GM18867 (cell line): ENCODE measurements around the gene STXBP5.
A peak's percentile ranks its signal among the peaks of the same experiment; 100 is the strongest.
"Not testable (repeated sequence)": the region's sequence is repeated elsewhere in the genome, so short reads cannot be mapped to it uniquely, and the experiment has no call there.

Source experiments
- ATAC-seq: cut with Tn5 transposase; IDR thresholded peaks from one replicate; pipeline ENCODE4 v1.9.1; 2021; ENCODE audit warnings: mild to moderate bottlenecking, moderate library complexity; ENCODE audit not compliant: unreplicated experiment

STXBP5 gene

DNA sequence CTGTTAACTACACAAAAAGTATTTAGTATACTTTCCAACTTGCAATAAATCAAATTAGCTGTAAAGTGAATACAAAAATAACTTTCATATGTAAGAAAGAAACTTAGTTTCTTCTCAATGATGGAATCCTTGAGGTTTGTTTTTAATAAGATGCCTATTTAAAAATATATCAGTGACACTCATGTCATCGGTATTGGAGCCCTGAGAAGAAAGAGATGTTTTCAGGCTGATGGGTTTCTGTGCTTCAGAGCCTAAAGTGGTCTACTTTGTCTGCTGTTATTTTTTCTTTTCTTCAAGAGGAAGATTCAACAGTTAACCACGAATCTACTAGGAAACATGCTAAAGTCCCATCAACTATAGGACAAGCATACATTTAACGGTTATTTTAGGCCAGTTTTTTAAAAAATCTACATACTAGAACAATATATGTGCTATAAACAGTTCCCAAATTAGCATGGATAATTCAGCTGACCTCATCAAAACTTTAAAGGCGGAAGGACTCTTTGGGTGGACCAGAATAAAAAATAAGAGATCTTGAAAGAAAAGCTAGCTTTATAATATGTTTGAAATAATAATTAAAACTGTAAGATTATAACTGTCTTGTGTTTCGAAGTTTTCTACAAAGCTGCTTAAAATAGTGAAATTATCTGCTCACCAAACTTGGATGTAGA, 157.2 kb downstream of the STXBP5 start:
- ATAC-seq, result no peak

DNA sequence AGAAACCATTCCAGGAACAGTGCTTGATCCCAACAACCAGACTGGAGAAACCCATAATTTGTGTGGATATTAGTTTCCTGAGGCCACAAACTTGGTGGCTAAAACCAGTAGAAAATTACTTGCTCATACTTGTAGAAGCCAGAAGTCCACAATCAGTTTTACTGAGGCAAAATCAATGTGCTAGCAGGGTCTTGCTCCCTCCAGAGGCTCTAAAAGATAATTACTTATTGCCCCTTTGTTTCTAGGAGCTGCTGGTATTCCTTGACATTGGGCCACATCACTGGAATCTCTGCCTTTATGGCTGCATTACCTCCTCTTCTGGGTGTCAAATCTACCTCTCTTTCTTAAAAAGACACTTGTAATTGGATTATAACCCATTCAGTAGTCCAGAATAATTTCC, 162.1 kb downstream of the STXBP5 start:
- no peak for ATAC-seq

DNA sequence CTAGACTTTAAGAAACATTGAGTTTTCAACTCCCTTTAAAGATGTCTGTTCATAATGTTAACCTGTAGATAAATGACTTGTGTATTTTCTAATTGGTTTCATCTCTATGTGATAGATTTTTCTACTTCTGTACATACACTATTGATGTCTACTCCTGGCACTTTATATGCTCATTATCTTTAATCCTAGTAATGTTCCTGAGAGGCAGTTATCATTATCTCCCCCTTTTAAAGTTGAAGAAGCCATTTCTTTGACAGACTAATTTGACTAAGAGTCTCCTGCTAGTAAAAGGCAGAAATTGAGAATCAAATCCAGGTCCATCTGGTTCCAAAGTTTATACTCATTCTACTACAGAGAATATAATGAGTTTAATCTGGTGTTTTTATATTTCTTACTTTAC, 167.1 kb downstream of the STXBP5 start:
- no peak for ATAC-seq

- ATAC-seq, result no peak
Measured at GRCh38 chr6:147372806-147373205, 168.6 kb downstream of the STXBP5 start.

GRCh38 chr6:147378819-147379218, 174.6 kb downstream of the STXBP5 start:
- ATAC-seq, result no peak

DNA sequence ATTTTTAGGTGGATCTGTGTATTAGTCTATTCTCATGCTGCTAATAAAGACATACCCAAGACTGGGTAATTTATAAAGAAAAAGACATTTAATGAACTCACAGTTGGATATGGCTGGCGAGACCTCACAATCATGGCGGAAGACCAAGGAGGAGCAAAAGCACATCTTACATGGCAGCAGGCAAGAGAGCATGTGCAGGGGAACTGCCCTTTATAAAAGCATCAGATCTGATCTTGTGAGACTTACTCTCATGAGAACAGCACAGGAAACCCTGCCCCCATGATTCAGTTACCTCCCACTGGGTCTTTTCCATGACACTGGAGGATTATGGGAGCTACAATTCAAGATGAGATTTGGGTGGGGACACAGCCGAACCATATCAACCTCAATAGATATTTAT, 176.6 kb downstream of the STXBP5 start:
- ATAC-seq, result not testable (repeated sequence)

DNA sequence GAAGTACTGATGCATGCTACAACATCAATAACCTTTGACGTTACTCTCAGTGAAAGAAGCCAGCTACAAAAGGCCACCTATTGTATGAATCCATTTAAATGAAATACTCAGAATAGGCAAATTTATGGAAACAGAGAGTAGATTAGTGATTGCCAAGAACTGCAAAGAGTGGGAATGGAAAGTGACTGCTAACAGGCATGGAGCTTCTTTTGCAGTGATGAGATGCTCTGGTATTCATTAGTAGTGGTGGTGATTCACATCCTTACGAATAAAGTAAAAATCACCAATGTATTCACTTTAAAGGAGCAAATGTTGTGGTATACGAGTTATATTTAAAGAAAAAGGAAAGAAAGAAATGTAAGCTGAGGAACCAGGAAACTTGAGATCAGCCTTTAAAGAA, 177.5 kb downstream of the STXBP5 start:
- ATAC-seq, result no peak

DNA sequence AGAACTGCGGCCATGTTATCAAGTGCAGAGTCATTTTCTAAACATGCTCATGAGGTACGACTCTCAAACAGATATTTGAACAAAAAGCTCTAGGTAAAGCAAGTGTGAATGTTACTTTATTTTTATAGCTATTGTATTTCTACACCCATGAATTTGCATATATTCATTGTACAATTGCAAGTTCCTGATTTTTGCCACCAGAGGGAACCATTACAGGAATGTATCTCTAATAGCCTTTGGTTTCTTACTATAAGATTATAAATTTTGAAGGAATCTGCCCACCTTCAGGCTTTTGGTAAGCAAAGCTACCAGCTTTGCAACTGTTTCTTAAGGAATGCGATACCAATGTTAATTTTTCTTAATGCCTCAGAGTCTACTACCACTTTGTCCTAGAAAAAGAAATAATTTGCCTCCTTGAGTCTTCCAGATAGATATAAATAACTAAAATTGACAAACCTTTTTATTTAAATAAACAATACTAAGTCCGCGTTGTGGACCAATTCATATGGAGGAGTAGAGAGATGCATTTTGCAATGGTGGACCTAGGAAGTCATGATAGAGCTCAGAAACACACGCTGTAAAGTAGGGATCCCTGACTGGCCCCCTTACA, 178.8 kb downstream of the STXBP5 start:
- no peak for ATAC-seq

DNA sequence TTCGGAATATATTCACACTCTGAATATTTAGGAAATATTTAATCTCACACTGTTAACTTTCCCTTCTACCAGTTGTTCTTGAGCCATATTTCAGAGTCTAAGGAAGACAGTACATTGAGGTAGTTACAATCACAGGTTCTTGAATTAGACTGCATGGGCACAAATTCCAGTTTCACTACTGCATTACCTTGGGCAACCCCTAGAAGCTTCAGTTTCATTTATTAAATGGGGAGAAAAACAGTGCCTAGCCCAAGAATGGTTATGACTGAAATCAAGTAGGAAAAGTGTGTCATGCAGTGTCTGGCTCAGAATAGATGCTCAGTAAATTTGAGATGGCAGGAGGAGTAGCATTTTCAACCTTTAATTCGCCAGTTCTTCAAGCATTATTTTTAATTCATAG, 179.8 kb downstream of the STXBP5 start:
- ATAC-seq, result peak; percentile 63

DNA sequence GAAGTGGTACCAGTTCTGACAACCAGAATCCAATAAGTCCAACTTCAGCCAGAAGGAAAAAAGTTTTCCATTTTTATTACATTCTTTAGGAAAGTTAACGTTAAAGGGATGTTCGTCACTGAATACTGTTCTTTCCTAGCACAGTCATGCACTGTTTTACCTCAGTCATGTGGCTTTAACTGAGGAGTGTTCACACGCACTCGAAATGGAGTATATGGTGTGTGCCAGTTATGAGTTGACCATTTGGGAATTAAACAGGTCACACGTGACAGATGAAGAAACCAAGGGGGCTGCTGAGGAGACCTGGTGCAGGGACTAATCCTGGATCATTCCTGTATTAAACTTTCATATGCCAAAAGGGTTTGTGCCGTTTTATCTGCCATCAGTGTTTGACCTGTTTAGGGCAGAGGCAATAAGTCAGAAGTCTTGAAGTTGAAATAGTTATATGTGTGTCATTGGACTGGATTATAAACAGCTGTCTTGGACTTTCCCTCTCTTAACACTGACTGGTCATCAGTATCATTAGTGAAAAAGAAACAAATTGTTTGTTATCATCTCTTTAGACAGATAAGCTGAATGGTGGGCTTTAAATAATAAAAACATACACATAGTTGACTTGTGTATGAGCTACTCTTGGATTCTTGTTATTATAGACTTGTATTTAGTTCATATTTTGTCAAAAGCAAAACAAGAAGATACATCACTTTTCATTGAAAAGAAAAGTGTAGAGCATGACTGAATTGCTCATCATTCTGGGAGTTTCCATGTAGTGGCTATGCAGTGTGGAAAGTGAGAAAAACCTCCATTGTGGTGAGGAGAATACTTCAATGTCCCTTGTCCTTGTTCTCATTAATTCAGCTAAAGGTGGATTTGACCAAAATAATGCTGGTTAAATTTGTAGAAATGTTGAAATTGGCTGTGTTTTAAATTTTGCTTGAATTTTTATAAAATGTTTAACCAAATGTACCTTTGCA, 180.8 kb downstream of the STXBP5 start:
- peak; percentile 61 for ATAC-seq

DNA sequence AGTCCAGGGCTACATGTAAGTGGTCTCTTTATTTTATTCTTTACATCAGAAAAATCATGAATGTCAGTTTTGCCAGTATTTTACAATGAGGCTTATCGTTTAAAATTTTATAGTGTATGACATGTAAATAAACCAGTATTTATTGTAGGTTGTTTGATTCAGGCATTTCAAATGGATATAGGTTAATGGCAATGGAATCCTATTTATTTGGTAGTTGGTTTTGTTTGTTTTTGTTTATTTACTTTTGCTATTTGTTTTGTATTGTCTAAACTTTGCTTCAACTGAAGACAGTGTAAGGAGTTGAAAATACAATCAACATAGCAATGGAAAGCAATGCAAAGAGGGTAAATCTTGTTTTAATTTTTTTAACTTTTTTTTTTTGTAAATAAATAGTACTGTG, 185.2 kb downstream of the STXBP5 start:
- ATAC-seq, result no peak

GRCh38 chr6:147390909-147391536, 186.8 kb downstream of the STXBP5 start:
- ATAC-seq, result no peak

DNA sequence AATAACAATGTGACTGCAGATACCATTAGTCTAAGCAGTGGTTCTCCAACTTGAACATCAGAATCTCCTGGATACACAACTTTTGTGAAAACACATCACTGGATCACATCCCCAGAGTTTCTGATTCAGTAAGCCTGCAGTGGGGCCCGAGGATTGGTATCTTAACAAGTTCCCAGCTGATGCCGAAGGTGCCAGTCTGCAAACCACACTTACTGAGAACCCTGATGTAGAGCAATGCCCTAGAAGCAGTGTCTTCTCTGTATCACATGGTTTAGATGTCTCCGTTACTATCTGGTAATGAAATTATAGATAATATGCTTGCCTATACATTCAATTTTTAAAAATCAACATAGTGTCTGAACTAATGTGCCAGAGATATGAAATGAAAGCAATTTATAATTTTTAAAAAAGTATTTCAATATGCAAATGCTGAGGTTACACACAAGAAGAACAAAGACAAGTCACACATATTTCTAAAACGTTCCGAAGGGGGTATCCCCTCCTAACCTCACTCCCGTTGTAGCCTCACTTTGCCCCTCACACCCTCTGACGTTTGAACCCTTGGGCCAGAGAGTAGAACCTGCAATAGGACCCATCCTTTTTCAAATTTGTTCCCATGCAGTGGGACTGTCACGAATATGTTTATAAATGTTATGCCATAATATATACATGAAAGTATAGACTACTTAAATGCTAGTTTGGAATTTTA, 188.9 kb downstream of the STXBP5 start:
- ATAC-seq, result peak; percentile 76

DNA sequence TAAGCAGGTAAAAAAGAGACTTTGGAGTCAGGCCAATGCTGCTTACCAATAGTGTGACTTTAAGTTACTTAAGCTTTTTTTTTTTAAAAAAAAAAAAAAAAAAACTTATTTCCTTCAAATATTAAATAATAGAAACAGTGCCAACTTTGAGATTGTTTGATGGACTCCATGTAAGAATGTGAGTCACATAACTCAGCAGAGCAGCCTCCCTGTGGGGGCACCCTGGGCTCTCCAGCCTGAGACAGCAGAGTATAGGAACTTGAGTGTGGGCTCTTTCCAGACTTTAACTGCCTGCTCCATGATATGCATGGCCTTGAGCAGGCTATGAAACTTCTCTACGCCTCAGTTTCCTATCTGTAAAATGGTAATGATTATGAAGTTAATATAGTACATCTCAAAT, 190.9 kb downstream of the STXBP5 start:
- no peak for ATAC-seq

- no peak for ATAC-seq
Measured at GRCh38 chr6:147397306-147397705, 193.1 kb downstream of the STXBP5 start.

DNA sequence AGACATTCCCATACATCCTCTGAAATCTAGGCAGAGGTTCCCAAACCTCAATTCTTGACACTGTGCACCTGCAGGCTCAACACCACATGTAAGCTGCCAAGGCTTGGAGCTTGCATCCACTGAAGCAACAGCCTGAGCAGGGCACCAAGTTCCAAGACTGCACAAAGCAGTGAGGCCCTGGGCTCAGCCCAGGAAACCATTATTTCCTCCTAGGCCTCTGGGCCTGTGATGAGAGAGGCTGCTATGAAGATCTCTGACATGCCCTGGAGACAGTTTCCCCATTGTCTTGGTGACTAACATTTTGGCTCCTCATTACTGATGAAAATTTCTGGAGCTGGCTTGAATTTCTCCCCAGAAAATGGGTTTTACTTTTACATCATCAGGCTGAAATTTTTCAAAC, 196.8 kb downstream of the STXBP5 start:
- ATAC-seq, result no peak

GRCh38 chr6:147401779-147402178, 197.6 kb downstream of the STXBP5 start:
- no peak for ATAC-seq

DNA sequence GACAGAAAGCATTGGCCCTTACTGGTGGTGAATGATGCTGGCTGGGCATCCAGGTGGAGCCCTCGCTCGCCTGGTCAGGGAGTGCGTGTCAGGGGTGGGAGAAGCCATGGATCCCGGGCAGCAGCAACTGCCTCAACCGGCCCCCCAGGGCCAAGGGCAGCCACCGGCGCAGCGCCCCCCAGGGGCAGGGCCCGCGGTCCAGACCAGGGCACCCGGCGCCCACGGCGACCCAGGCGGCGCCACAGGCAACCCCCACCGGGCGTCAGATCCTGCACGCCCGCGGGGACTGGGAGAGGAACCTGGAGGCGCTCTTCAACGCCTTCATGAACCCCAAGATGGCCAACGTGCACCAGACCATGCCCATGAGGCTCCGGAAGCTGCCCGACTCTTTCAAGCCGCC, 202.6 kb downstream of the STXBP5 start:
- no peak for ATAC-seq

- ATAC-seq, result no peak
Measured at GRCh38 chr6:147407571-147407970, 203.4 kb downstream of the STXBP5 start.

DNA sequence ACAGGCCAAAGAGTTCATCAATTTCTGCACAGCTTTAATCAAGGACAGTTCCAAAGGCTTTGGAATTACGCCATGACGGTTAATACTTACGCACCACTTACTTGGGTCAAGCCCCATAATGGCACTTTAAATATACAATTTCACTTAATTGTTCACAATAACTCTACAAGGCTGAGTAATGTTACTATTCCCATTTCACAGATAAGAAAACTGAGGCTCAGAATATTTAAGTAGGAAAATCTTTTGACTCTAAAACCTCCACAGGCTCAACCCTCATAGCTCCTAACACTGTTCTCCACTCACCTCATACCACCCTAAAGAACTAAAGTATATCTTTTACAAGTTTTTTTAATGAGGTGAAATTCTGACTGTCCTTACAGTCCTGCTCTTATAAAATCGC, 212.4 kb downstream of the STXBP5 start:
- no peak for ATAC-seq

- ATAC-seq, result no peak
Measured at GRCh38 chr6:147417954-147418353, 213.7 kb downstream of the STXBP5 start.
